Activated naive CD4-positive, alpha-beta T cell treated with anti-CD3 and anti-CD28 coated beads, Interleukin-2, amount 50 U/mL, for 72 hours (primary cell): ENCODE results near the gene HOXC11. TPM values are rescaled to one million over a fixed set of nuclear protein-coding genes. Genes with fewer than 3 reads are reported as not detected.
A peak's percentile ranks its signal among the peaks of the same experiment; 100 is the strongest.

Experiments used
- ATAC-seq, 2 donors: fragments of 150-1000 bp; cut with Tn5 transposase; 2 replicates each; pipeline ENCODE4 v1.10.0; 2021; ENCODE audit warnings: mild to moderate bottlenecking in 2 of 2, moderate library complexity in 2 of 2
- DNase-seq, 2 donors: peaks; one replicate each; pipeline ENCODE4 v3.0.0; 2021 to 2022; ENCODE audit warnings: low spot score in 2 of 2
- H3K27ac Mint-ChIP-seq, 2 donors: one replicate each; pipeline ENCODE4 v1.8.0; 2022; ENCODE audit warnings: mild to moderate bottlenecking in 2 of 2, mixed read lengths in 2 of 2
- H3K36me3 Mint-ChIP-seq, 2 donors: one replicate each; pipeline ENCODE4 v1.8.0; 2022; ENCODE audit warnings: mixed read lengths in 2 of 2
- H3K9me3 Mint-ChIP-seq, 2 donors: one replicate each; pipeline ENCODE4 v1.8.0; 2022; ENCODE audit warnings: mixed read lengths in 2 of 2
- total RNA-seq, 2 donors: library from RNA; stranded (reverse); gene quantifications; one replicate each; pipeline ENCODE4 v1.2.3, GENCODE V29; 2022

The HOXC11 gene
- total RNA-seq, 2 donors from 2014 or later: not detected

GRCh38 chr12:53939141-53940108 is 33.5 kb upstream of the HOXC11 start:
- H3K27ac Mint-ChIP-seq: no peak overlapping the region
- no peaks in the 10 kb centered on the region for H3K9me3 Mint-ChIP-seq
- no peak for DNase-seq
- ATAC-seq: no peak
- no peaks in the 10 kb centered on the region for H3K36me3 Mint-ChIP-seq

DNA sequence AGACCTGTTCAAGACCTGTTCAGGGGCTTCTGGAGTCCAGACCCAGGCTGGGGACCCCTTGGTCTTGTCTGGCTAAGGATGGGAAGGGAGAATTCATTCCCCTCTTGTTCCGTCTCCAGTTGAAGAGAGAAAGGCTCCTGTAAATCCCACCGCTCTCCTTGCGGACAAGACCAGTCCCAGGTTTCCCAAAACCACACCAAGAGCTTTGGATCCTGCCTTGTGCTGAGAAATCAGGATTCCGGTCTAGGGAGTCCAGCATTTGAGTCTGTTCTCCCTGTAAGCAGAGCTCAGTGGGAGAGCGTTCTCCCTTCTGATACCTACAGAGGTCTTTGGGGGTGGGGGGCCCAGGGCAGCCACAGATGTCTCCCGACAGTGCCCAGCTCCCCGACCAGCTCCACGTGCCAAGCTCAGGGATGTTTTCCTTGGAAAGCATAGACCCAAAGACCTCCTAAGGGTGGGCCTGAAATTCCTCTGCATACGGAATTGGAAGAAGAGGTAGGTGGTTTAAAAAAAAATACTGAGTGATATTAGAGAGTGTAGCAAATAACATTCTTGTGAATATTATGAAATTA is 32.4 kb upstream of the HOXC11 start:
- no peaks in the 10 kb centered on the region for H3K9me3 Mint-ChIP-seq
- DNase-seq (no peak), ATAC-seq (no peak)
- H3K36me3 Mint-ChIP-seq: no peaks in the 10 kb centered on the region
- H3K27ac Mint-ChIP-seq: no peak overlapping the region

- H3K36me3 Mint-ChIP-seq: peaks cover 0 to 6% of the 10 kb centered on the region in 2 donors
- DNase-seq (no peak), ATAC-seq (no peak)
- no peak overlapping the region for H3K27ac Mint-ChIP-seq
- no peaks in the 10 kb centered on the region for H3K9me3 Mint-ChIP-seq
Measured at GRCh38 chr12:53941187-53941586, 31.7 kb upstream of the HOXC11 start.

DNA sequence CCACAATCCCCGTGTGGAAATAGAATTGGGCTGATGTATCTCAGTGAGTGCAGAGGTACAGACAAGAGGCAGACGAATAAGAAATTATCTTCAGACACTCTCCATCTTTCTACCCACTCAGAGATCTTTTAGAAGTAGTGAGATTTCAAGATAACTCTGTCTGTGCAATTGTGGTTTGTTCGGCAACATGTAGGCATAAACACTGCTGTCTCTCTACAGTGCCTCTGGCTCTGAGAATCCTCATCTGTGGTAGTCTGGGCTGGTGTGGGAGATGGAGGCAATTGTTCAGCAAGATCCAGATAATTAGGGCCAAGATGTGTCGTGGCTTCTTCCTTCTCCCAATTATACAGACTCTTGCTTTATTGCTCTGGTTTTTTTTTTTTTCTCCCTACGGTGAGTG is 31.2 kb upstream of the HOXC11 start:
- ATAC-seq (no peak), DNase-seq (no peak)
- Mint-ChIP-seq H3K9me3 (no peaks in the 10 kb centered on the region), H3K36me3 (peaks cover 0 to 6% of the 10 kb centered on the region in 2 donors), H3K27ac (no peak overlapping the region)

- Mint-ChIP-seq H3K9me3 (no peaks in the 10 kb centered on the region), H3K27ac (no peak overlapping the region), H3K36me3 (peaks cover 0 to 6% of the 10 kb centered on the region in 2 donors)
- DNase-seq (no peak), ATAC-seq (no peak)
Measured at GRCh38 chr12:53942467-53942997, 30.4 kb upstream of the HOXC11 start.

DNA sequence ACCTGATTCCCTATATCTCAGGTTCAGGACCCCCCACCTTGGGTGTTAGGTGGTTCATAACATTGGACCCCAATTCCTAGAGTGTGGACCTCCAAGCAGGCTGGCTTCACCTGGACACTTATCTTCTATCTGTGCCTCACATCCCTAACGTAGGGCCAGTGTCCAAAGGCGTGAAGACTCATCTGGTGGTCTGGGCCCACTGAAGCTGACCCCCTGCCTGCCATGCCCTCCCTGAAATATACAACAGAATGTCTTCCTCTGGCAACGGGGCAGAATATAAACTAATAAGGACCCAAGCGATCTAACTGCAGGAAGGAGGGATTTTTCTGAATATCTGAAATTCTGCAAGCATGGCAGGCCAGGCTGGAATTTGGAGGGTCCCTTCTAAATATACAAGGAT is 28.7 kb upstream of the HOXC11 start:
- no peak for DNase-seq
- Mint-ChIP-seq H3K36me3 (peaks cover 0 to 6% of the 10 kb centered on the region in 2 donors), H3K27ac (no peak overlapping the region), H3K9me3 (no peaks in the 10 kb centered on the region)
- no peak for ATAC-seq

GRCh38 chr12:53944907-53945847 is 27.7 kb upstream of the HOXC11 start:
- DNase-seq (no peak), ATAC-seq (no peak)
- H3K27ac Mint-ChIP-seq: no peak overlapping the region
- H3K9me3 Mint-ChIP-seq: no peaks in the 10 kb centered on the region
- peaks cover 0 to 6% of the 10 kb centered on the region in 2 donors for H3K36me3 Mint-ChIP-seq

DNA sequence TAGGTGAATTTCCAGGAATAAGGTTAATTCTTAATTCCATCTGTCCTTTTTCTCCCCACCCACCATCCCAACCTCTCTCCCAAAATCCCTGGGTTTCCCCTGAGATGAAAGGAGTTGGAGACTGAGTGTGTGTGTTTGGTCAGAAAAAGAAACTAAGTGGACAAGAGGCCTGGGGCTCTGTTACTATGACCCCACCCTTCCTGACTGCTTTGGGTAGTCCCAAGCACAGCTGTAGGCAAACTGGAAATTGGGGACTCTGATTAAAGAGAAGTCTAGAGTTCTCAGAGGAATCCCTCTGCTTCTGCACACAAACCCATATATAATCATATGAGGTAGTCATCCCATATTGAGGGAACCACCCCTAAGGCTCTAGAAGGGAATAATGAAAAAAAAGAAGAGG is 25.2 kb upstream of the HOXC11 start:
- no peaks in the 10 kb centered on the region for H3K9me3 Mint-ChIP-seq
- no peak for ATAC-seq
- DNase-seq: no peak
- peaks cover 0 to 20% of the 10 kb centered on the region in 2 donors for H3K36me3 Mint-ChIP-seq
- H3K27ac Mint-ChIP-seq: no peak overlapping the region

DNA sequence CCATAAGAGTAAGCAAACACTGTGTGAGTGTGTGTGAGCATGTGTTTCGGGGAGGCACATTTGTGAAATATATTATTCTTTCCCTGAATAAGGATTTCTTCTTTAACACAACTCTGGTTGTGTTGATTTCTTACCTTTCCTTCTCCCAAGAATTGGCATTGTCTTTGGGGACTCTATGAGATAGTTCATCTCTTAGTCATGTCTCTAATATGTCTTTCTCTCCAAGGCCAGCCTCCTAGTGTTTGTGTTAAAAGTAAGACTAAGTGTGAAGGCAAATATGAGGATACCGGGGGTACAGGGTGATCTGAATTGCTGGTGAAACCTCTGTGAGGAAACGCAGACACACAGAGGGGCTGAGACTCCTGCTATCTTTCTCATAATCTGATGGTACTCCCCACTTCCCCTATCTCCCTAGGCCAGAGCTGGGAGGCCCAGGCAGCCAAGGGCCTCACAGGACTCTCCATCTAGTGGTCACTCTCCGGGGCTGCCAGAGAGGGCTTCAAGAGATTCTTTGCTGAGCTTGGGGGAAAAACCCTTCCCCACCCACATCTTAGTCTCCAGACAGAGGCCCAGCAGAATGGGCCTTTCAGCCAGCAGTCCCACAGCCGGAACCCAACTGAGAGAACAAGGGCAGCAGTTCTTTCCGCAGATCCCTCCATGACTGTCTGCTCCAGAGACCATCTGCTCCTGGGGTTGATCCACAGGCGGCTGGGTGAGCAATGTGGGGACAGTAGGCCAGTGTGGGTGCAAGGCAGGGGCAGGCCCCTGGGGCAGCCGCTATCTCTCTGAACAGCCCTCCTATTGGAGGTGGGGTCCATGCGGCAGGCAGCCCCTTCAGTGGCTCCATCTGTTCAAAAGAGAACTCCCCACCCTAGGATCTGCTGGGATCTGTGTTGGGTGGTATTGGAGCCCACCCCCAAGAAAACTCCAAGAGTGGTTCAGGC is 24.0 kb upstream of the HOXC11 start:
- H3K9me3 Mint-ChIP-seq: no peaks in the 10 kb centered on the region

DNA sequence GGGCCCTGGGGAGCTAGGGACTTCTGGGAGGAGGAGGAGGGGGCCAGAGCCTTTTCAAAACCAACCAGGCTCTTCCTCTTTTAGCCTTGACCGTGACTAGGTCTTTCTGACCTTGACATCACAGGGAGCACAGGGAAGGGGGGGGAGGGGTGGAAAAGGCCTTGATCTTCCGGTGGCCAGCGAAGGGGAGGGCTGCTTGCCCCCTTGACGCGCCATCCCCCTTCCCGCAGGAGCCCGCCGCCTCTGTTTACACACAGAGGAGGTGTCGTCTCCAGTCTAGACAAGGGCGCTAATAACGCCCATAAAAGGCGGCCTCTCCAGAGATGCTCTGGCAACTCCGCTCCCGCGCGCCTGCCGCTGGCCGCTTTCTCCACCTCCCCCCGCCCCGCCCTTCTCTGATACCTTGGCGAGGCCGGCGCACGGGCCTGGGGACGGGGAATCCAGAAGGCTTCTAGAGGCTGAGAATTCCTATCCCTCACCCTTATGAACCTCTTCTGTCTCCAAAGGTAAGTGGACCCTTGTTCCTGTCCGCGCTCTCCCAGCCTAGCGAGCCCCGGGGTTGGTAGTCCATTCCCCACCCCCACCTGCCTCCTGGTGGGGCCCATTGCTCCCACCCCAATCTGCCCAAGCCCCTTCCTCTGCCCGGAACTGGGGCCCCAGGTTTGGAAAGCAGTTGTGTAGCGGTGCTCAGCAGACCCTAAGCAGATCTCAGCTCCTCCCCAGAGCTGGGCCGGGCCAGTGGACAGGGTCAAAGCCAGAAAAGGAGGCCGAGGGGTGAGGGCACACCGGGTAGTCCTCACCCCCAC is 23.1 kb upstream of the HOXC11 start:
- no peak for DNase-seq
- Mint-ChIP-seq H3K9me3 (no peaks in the 10 kb centered on the region), H3K27ac (no peak overlapping the region), H3K36me3 (peaks cover 5 to 32% of the 10 kb centered on the region in 2 donors)
- no peak for ATAC-seq

More for the DNA sequence above, 24.0 kb upstream of the HOXC11 start:
- DNase-seq (no peak), ATAC-seq (no peak)
- H3K27ac Mint-ChIP-seq: no peak overlapping the region
- peaks cover under 1 to 28% of the 10 kb centered on the region in 2 donors for H3K36me3 Mint-ChIP-seq

DNA sequence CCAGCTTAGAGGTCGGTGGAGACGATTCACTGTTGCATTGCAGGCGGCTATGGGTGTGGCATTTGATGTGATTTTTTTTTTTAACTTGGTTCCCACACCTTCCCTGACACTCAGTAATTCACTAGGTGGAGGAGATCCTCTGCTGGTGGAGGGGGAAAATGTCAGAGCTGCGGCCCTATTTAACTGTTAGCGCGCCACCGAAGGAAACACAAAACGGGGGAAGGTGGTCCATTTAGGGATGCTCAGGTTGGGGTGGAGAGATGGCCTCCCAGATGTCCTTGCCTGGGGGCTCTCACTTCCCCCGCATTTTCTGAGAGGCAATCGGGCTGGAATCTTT is 22.5 kb upstream of the HOXC11 start:
- DNase-seq (no peak), ATAC-seq (no peak)
- no peak overlapping the region for H3K27ac Mint-ChIP-seq
- H3K36me3 Mint-ChIP-seq: peaks cover 5 to 32% of the 10 kb centered on the region in 2 donors
- no peaks in the 10 kb centered on the region for H3K9me3 Mint-ChIP-seq

GRCh38 chr12:53950789-53951576 is 21.9 kb upstream of the HOXC11 start:
- no peak for DNase-seq
- Mint-ChIP-seq H3K27ac (peak overlapping the region in 1 of 2 donors; percentile 87), H3K9me3 (no peaks in the 10 kb centered on the region), H3K36me3 (peaks cover 5 to 28% of the 10 kb centered on the region in 2 donors)
- no peak for ATAC-seq

DNA sequence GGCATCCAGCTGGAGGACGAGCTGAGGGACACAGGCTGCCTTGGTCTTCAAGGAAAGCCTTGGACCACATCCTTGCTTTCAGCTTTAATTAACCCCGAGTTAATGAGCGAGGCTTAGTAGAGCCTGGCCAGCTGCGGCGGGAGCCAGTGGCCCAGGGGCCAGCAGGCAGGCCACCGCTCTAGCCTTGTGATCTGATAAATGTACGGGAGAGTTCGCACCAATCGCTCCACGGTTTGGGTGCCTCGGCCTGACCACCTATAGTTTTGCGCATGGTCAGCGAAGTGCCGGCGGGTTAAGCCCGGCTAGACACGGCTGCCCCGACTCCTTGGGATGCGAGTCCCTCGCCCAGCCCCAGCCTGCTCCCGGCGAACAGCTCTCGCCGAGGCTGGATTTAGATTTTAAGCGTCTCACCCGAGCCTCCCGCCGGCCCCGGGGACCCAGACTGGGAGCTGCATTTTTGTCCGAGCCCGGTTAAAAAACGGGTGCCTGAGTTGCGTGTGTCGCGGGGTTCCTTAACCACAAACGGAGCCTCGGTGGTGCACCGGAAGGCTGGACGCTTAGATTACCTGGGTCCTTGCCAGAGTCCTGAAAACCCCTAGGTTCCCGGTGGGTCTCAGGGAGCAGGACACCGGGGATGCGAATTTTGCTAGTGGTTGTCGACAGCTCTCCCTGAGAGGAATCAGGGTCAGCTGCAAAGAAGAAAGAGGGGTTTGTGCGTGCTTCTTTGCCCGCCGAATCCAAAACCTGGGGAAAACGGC is 21.2 kb upstream of the HOXC11 start:
- peak overlapping the region in 1 of 2 donors; percentile 87 for H3K27ac Mint-ChIP-seq
- no peaks in the 10 kb centered on the region for H3K9me3 Mint-ChIP-seq
- ATAC-seq (no peak), DNase-seq (no peak)
- H3K36me3 Mint-ChIP-seq: peaks cover 5 to 26% of the 10 kb centered on the region in 2 donors

DNA sequence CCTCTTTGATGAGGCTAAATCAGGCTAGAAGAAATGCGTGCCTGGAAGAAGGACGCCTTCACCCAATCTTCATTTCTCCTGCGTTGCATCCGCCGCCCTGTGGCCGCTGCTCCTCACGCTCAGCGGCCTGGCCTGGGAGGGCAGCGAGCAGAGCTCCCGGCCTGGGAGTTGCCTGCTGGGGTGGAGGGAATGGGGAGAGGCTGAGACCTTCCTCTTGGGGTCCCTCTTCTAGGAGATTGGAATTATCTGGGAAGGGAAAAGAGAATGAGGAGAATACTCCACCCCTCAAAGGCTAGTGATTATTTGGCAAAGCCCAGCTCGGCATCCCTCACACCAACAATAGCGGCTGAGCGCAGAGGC is 20.6 kb upstream of the HOXC11 start:
- peaks cover 5 to 26% of the 10 kb centered on the region in 2 donors for H3K36me3 Mint-ChIP-seq
- no peaks in the 10 kb centered on the region for H3K9me3 Mint-ChIP-seq
- H3K27ac Mint-ChIP-seq: peak overlapping the region in 1 of 2 donors; percentile 79
- ATAC-seq: no peak
- DNase-seq: no peak
